ENCODE data around the gene FRA10AC1. TPM values are rescaled to one million over a fixed set of nuclear protein-coding genes. Genes with fewer than 3 reads are reported as not detected.

Gene FRA10AC1
- total RNA-seq: 1 to 10 TPM; 5.1 to 9.7 (median 8.5) TPM
- polyA plus RNA-seq: 10 to 100 TPM in 1 of 2 donors, 1 to 10 TPM in 1; 8.6 to 10.9 TPM

- TF ChIP-seq CTCF (IDR thresholded peaks at IDR 0.05): peak in 1 of 4 donors; percentile 32
- DNase-seq (peak; percentile 92 to 99 (median 96)), ATAC-seq (peak; percentile 97 to 100 (median 99)), FAIRE-seq (no peak)
- intact Hi-C loops (cut with DNase I): no loop called here
- no peaks in the 10 kb centered on the region for H3K27me3 ChIP-seq
- peak within 1 kb of the TSS; percentile 55 to 84 (median 62) for H3K4me3 ChIP-seq
- peaks cover 0 to 14% (median 0%) of the 10 kb centered on the region in 3 donors for H3K36me3 ChIP-seq
- H3K4me1 ChIP-seq: peaks cover 0 to 19% (median 0%) of the 10 kb centered on the region in 3 donors
- H3K9me3 ChIP-seq: no peaks in the 10 kb centered on the region
- H3K27ac ChIP-seq: peak within 1 kb of the TSS; percentile 51 to 83 (median 70)
- 0% methylated on average over 48 to 52 of the region's 52 CpGs for WGBS, 2 donors
Measured at GRCh38 chr10:93702210-93703001, at the start of gene FRA10AC1. TSS of gene FRA10AC1 (minus strand) at chr10:93702592. CDS start at chr10:93700106, 2,486 bp downstream.

- DNase-seq (no peak), ATAC-seq (peak; percentile 48 to 72 (median 62)), FAIRE-seq (no peak)
- Histone ChIP-seq H3K36me3 (no peaks in the 10 kb centered on the region), H3K27me3 (no peaks in the 10 kb centered on the region), H3K27ac (no peak overlapping the region), H3K4me3 (no peak overlapping the region), H3K9me3 (no peaks in the 10 kb centered on the region), H3K4me1 (no peaks in the 10 kb centered on the region)
- TF ChIP-seq CTCF (IDR thresholded peaks at IDR 0.05): no peak
- WGBS, 2 donors: 9 to 10% methylated on average over 5 of the region's 5 CpGs
- intact Hi-C loops (cut with DNase I): no loop called here
Measured at GRCh38 chr10:93751832-93752231, 49.4 kb upstream of the FRA10AC1 start.

GRCh38 chr10:93751124-93751523 lies 48.7 kb upstream of the FRA10AC1 start:
- Histone ChIP-seq H3K4me3 (no peak overlapping the region), H3K4me1 (no peaks in the 10 kb centered on the region), H3K27ac (no peak overlapping the region), H3K9me3 (no peaks in the 10 kb centered on the region), H3K36me3 (no peaks in the 10 kb centered on the region), H3K27me3 (no peaks in the 10 kb centered on the region)
- DNase-seq: no peak
- no peak for TF ChIP-seq CTCF (IDR thresholded peaks at IDR 0.05)
- WGBS, 2 donors: 38 to 45% methylated on average over 7 of the region's 7 CpGs
- FAIRE-seq: no peak
- no peak for ATAC-seq
- intact Hi-C loops (cut with DNase I): no loop called here

GRCh38 chr10:93749218-93749799 lies 46.9 kb upstream of the FRA10AC1 start:
- intact Hi-C loops (cut with DNase I): no loop called here
- no peaks in the 10 kb centered on the region for H3K9me3 ChIP-seq
- no peak for TF ChIP-seq CTCF (IDR thresholded peaks at IDR 0.05)
- WGBS, 2 donors: 38 to 51% methylated on average over 5 of the region's 5 CpGs
- DNase-seq (no peak), ATAC-seq (peak in 2 of 4 donors; percentile 42 to 43), FAIRE-seq (no peak)
- H3K4me1 ChIP-seq: no peaks in the 10 kb centered on the region
- H3K27me3 ChIP-seq: no peaks in the 10 kb centered on the region
- no peaks in the 10 kb centered on the region for H3K36me3 ChIP-seq
- H3K4me3 ChIP-seq: no peak overlapping the region
- no peak overlapping the region for H3K27ac ChIP-seq
